ENCODE results near the gene HDAC4. TPM values are rescaled to one million over a fixed set of nuclear protein-coding genes. Genes with fewer than 3 reads are reported as not detected.

HDAC4 gene
- total and polyA plus RNA-seq, 10 of the 15 experiments (the other 5 are each of a cell fraction or from before 2014, with no cell fraction given), result 0.22 to 15.7 (median 4.8) TPM

DNA sequence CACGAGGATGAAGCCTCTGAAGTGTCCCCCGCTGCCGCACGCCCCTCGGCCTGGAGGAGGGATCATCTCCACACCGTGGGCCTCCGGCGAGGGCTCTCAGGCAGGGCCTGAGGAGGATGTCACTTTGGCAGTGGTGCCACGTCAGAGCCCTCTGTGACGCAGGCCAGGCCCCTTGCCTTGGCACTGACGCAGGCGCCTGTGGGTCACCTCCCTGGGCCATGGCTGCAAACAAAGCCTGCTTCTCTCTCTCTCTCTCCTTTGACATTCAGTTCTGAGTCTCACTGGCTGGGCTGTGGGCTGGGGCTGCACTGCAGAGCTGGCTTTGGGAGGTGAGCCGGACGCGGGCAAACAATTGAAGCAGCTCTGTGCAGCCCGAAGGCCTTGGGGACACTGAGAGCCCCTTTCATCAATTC is 279.2 kb downstream of the HDAC4 start:
- ChIA-PET SMC1A (ENCODE audit: uncharacterized antibody, unreplicated experiment) (no interaction called here), POLR2A (no interaction called here), RAD21 (ENCODE audit: unreplicated experiment) (no interaction called here), CTCF (no interaction called here)
- H3K36me3 ChIP-seq (ENCODE audit: control insufficient read depth in 2 of 2, insufficient read depth in 2 of 2, low read length in 1 of 2), result no peaks in the 10 kb centered on the region; a peak in 1 of 4 replicates
- FAIRE-seq (no peak), DNase-seq (ENCODE audit: low read depth, low spot score) (no peak), ATAC-seq (no peak)
- no peak overlapping the region for H3K27ac ChIP-seq (ENCODE audit: control insufficient read depth, insufficient read depth)
- in situ Hi-C loops (cut with MboI) (no loop called here), intact Hi-C loops (cut with micrococcal nuclease; ENCODE audit: unreplicated experiment) (no loop called here)
- no peak overlapping the region for H3K4me2 ChIP-seq (ENCODE audit: control insufficient read depth, insufficient read depth)
- BruUV-seq (replicated peaks), result no TSS peak
- H3K4me3 ChIP-seq, result no peak overlapping the region
- peaks cover 3% of the 10 kb centered on the region; the same call in 1 of the 2 replicates for H3K4me1 ChIP-seq (ENCODE audit: control insufficient read depth, insufficient read depth, low read length)
- 86% methylated on average over 14 of the region's 16 CpGs for WGBS (ENCODE audit: insufficient coverage, insufficient replicate concordance, low lambda C conversion rate, missing lambda C conversion rate)
- no peak overlapping the region for H2AFZ ChIP-seq (ENCODE audit: control insufficient read depth, low read depth, low read length)
- no peaks in the 10 kb centered on the region for H3K79me2 ChIP-seq (ENCODE audit: control insufficient read depth, insufficient read depth, low read length)
- no peaks in the 10 kb centered on the region for H4K20me1 ChIP-seq (ENCODE audit: control insufficient read depth, insufficient read depth)
- no peaks in the 10 kb centered on the region for H3K27me3 ChIP-seq (replicated peaks in 1 of 2; ENCODE audit: control insufficient read depth in 2 of 2, insufficient read depth in 2 of 2, low read length in 1 of 2)
- H3K9me3 ChIP-seq (replicated peaks; ENCODE audit: control insufficient read depth, insufficient read depth, low read length), result no peaks in the 10 kb centered on the region
- H3K9ac ChIP-seq (ENCODE audit: control insufficient read depth, insufficient read depth, low read length), result no peak overlapping the region
- TF ChIP-seq, protein P1, sequence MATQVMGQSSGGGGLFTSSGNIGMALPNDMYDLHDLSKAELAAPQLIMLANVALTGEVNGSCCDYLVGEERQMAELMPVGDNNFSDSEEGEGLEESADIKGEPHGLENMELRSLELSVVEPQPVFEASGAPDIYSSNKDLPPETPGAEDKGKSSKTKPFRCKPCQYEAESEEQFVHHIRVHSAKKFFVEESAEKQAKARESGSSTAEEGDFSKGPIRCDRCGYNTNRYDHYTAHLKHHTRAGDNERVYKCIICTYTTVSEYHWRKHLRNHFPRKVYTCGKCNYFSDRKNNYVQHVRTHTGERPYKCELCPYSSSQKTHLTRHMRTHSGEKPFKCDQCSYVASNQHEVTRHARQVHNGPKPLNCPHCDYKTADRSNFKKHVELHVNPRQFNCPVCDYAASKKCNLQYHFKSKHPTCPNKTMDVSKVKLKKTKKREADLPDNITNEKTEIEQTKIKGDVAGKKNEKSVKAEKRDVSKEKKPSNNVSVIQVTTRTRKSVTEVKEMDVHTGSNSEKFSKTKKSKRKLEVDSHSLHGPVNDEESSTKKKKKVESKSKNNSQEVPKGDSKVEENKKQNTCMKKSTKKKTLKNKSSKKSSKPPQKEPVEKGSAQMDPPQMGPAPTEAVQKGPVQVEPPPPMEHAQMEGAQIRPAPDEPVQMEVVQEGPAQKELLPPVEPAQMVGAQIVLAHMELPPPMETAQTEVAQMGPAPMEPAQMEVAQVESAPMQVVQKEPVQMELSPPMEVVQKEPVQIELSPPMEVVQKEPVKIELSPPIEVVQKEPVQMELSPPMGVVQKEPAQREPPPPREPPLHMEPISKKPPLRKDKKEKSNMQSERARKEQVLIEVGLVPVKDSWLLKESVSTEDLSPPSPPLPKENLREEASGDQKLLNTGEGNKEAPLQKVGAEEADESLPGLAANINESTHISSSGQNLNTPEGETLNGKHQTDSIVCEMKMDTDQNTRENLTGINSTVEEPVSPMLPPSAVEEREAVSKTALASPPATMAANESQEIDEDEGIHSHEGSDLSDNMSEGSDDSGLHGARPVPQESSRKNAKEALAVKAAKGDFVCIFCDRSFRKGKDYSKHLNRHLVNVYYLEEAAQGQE (IDR thresholded peaks at IDR 0.05; ENCODE audit: low read depth, low read length), result no peak
- TF ChIP-seq ELK1 (IDR thresholded peaks at IDR 0.05; ENCODE audit: low read depth, low read length) (no peak), BCL11A (IDR thresholded peaks at IDR 0.05; ENCODE audit: low read depth, low read length) (no peak), HDAC6 (IDR thresholded peaks at IDR 0.05; ENCODE audit: unreplicated experiment) (no peak), CBX3 (IDR thresholded peaks at IDR 0.05; ENCODE audit: borderline replicate concordance, low read depth) (no peak)
- TF ChIP-seq, protein P2, sequence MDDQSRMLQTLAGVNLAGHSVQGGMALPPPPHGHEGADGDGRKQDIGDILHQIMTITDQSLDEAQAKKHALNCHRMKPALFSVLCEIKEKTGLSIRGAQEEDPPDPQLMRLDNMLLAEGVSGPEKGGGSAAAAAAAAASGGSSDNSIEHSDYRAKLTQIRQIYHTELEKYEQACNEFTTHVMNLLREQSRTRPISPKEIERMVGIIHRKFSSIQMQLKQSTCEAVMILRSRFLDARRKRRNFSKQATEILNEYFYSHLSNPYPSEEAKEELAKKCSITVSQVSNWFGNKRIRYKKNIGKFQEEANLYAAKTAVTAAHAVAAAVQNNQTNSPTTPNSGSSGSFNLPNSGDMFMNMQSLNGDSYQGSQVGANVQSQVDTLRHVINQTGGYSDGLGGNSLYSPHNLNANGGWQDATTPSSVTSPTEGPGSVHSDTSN (IDR thresholded peaks at IDR 0.05; ENCODE audit: insufficient replicate concordance, low read depth, low read length), result no peak
- TF ChIP-seq, protein P3, sequence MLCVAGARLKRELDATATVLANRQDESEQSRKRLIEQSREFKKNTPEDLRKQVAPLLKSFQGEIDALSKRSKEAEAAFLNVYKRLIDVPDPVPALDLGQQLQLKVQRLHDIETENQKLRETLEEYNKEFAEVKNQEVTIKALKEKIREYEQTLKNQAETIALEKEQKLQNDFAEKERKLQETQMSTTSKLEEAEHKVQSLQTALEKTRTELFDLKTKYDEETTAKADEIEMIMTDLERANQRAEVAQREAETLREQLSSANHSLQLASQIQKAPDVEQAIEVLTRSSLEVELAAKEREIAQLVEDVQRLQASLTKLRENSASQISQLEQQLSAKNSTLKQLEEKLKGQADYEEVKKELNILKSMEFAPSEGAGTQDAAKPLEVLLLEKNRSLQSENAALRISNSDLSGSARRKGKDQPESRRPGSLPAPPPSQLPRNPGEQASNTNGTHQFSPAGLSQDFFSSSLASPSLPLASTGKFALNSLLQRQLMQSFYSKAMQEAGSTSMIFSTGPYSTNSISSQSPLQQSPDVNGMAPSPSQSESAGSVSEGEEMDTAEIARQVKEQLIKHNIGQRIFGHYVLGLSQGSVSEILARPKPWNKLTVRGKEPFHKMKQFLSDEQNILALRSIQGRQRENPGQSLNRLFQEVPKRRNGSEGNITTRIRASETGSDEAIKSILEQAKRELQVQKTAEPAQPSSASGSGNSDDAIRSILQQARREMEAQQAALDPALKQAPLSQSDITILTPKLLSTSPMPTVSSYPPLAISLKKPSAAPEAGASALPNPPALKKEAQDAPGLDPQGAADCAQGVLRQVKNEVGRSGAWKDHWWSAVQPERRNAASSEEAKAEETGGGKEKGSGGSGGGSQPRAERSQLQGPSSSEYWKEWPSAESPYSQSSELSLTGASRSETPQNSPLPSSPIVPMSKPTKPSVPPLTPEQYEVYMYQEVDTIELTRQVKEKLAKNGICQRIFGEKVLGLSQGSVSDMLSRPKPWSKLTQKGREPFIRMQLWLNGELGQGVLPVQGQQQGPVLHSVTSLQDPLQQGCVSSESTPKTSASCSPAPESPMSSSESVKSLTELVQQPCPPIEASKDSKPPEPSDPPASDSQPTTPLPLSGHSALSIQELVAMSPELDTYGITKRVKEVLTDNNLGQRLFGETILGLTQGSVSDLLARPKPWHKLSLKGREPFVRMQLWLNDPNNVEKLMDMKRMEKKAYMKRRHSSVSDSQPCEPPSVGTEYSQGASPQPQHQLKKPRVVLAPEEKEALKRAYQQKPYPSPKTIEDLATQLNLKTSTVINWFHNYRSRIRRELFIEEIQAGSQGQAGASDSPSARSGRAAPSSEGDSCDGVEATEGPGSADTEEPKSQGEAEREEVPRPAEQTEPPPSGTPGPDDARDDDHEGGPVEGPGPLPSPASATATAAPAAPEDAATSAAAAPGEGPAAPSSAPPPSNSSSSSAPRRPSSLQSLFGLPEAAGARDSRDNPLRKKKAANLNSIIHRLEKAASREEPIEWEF (IDR thresholded peaks at IDR 0.05; ENCODE audit: insufficient replicate concordance, low read depth, low read length), result no peak
- TF ChIP-seq, protein P4, sequence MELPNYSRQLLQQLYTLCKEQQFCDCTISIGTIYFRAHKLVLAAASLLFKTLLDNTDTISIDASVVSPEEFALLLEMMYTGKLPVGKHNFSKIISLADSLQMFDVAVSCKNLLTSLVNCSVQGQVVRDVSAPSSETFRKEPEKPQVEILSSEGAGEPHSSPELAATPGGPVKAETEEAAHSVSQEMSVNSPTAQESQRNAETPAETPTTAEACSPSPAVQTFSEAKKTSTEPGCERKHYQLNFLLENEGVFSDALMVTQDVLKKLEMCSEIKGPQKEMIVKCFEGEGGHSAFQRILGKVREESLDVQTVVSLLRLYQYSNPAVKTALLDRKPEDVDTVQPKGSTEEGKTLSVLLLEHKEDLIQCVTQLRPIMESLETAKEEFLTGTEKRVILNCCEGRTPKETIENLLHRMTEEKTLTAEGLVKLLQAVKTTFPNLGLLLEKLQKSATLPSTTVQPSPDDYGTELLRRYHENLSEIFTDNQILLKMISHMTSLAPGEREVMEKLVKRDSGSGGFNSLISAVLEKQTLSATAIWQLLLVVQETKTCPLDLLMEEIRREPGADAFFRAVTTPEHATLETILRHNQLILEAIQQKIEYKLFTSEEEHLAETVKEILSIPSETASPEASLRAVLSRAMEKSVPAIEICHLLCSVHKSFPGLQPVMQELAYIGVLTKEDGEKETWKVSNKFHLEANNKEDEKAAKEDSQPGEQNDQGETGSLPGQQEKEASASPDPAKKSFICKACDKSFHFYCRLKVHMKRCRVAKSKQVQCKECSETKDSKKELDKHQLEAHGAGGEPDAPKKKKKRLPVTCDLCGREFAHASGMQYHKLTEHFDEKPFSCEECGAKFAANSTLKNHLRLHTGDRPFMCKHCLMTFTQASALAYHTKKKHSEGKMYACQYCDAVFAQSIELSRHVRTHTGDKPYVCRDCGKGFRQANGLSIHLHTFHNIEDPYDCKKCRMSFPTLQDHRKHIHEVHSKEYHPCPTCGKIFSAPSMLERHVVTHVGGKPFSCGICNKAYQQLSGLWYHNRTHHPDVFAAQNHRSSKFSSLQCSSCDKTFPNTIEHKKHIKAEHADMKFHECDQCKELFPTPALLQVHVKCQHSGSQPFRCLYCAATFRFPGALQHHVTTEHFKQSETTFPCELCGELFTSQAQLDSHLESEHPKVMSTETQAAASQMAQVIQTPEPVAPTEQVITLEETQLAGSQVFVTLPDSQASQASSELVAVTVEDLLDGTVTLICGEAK (IDR thresholded peaks at IDR 0.05; ENCODE audit: borderline replicate concordance), result no peak

All from GM12878 (cell line).